HepG2 (cell line): Measurements from ENCODE around the gene SFI1. TPM values are rescaled to one million over a fixed set of nuclear protein-coding genes. Genes with fewer than 3 reads are reported as not detected.
A peak's percentile ranks its signal among the peaks of the same experiment; 100 is the strongest.

ENCODE experiments used
- AHR ChIP-seq: IDR thresholded peaks from 2 replicates; pipeline ENCODE4 v1.6.1; 2018; ENCODE audit warnings: missing genetic modification reagents, missing compliant biosample characterization
- ATAD3A ChIP-seq: sonication (generic); formaldehyde crosslinking; IDR thresholded peaks from 2 replicates; pipeline ENCODE4 v1.4.0; 2020; ENCODE audit warnings: missing genetic modification reagents
- CCAR2 ChIP-seq: fragments of 200-400 bp; formaldehyde crosslinking; optimal IDR thresholded peaks from 2 replicates; pipeline ENCODE3; 2018; ENCODE audit warnings: low read depth, mild to moderate bottlenecking, low read length, moderate library complexity
- EZH2 ChIP-seq: conservative IDR thresholded peaks from 2 replicates; pipeline ENCODE4 v1.6.1; 2012; ENCODE audit warnings: mild to moderate bottlenecking, low read depth, low read length, moderate library complexity
- FLYWCH1 ChIP-seq: sonication (generic); formaldehyde crosslinking; IDR thresholded peaks from 2 replicates; pipeline ENCODE4 v1.8.1; 2023; ENCODE audit warnings: mild to moderate bottlenecking, missing genetic modification reagents
- NBN ChIP-seq: fragments of 450-650 bp; conservative IDR thresholded peaks from 2 replicates; pipeline ENCODE4 v1.6.1; 2017
- RBAK ChIP-seq: sonication (generic); formaldehyde crosslinking; IDR thresholded peaks from 2 replicates; pipeline ENCODE4 v1.5.1; 2020; ENCODE audit warnings: mild to moderate bottlenecking, missing genetic modification reagents
- RXRA ChIP-seq: sonication (generic); formaldehyde crosslinking; IDR thresholded peaks from 2 replicates; pipeline ENCODE4 v1.5.1; 2020; ENCODE audit warnings: missing genetic modification reagents
- ZBTB4 ChIP-seq: sonication (generic); formaldehyde crosslinking; IDR thresholded peaks from 2 replicates; pipeline ENCODE4 v1.4.0; 2020; ENCODE audit warnings: missing genetic modification reagents, mild to moderate bottlenecking, borderline replicate concordance
- ZFP62 ChIP-seq: sonication (generic); formaldehyde crosslinking; IDR thresholded peaks from 2 replicates; pipeline ENCODE4 v1.4.0; 2020; ENCODE audit warnings: missing genetic modification reagents
- ZNF225 ChIP-seq: sonication (generic); formaldehyde crosslinking; IDR thresholded peaks from 2 replicates; pipeline ENCODE4 v1.4.0; 2020; ENCODE audit warnings: mild to moderate bottlenecking, missing genetic modification reagents
- ZNF414 ChIP-seq: sonication (generic); formaldehyde crosslinking; IDR thresholded peaks from 2 replicates; pipeline ENCODE4 v1.5.0; 2020; ENCODE audit warnings: missing genetic modification reagents
- ZNF670 ChIP-seq: sonication (generic); formaldehyde crosslinking; IDR thresholded peaks from 2 replicates; pipeline ENCODE4 v1.8.0; 2022; ENCODE audit warnings: mild to moderate bottlenecking, missing genetic modification reagents, borderline replicate concordance
- ZNF784 ChIP-seq: sonication (generic); formaldehyde crosslinking; IDR thresholded peaks from 2 replicates; pipeline ENCODE4 v1.5.1; 2020; ENCODE audit warnings: missing genetic modification reagents, mild to moderate bottlenecking, borderline replicate concordance
- polyA plus RNA-seq, 8 experiments: library from polyadenylated mRNA; depleted of rRNA in 3 of 8; stranded (reverse) in 7 of 8; unstranded in 1 of 8; fragments of >200 nt; fragmentation: Illumina TruSeq in 4 of 8; extraction: Trizol in 4 of 8; gene quantifications; 2 replicates each; pipeline versions ENCODE4 v1.2.1 to v1.2.3, GENCODE V29; 2011 to 2016; ENCODE audit warnings: low read depth in 4 of 8, missing spikeins in 1 of 8, mixed read lengths in 1 of 8; ENCODE audit not compliant: insufficient read depth in 1 of 8
- total RNA-seq, 5 experiments: library from RNA; depleted of rRNA; stranded (reverse); fragments of >200 nt; fragmentation: Illumina TruSeq; extraction: Trizol; gene quantifications; 2 replicates each; pipeline ENCODE4 v1.2.3, GENCODE V29; 2016; ENCODE audit warnings: low read depth in 1 of 5
- TF ChIP-seq, protein P1 (sequence below): sonication (generic); formaldehyde crosslinking; IDR thresholded peaks from 2 replicates; pipeline ENCODE4 v1.8.1; 2022; ENCODE audit warnings: mild to moderate bottlenecking, missing genetic modification reagents
- TF ChIP-seq, protein P2 (sequence below): sonication (generic); formaldehyde crosslinking; IDR thresholded peaks from 2 replicates; pipeline ENCODE4 v1.8.0; 2022; ENCODE audit warnings: mild to moderate bottlenecking, missing genetic modification reagents; ENCODE audit not compliant: insufficient replicate concordance
- TF ChIP-seq, protein P3 (sequence below): fragments of 450-650 bp; IDR thresholded peaks from 2 replicates; pipeline ENCODE4 v1.6.1; 2016
- TF ChIP-seq, protein P4 (sequence below): conservative IDR thresholded peaks from 2 replicates; pipeline ENCODE4 v1.6.1; 2018; ENCODE audit warnings: missing genetic modification reagents

Gene SFI1
- total and polyA plus RNA-seq, 2 of the 13 experiments (the other 11 are each of a cell fraction or from before 2014, with no cell fraction given) = 20.5 to 40.1 TPM

GRCh38 chr22:31489632-31490495 is 6.5 kb upstream of the SFI1 start, which contains the start of gene EIF4ENIF1 (continued):
- no peak for TF ChIP-seq ZBTB4 (CRISPR knock-in tag)
- no peak for TF ChIP-seq ZNF414 (CRISPR knock-in tag)
- TF ChIP-seq, protein P1, sequence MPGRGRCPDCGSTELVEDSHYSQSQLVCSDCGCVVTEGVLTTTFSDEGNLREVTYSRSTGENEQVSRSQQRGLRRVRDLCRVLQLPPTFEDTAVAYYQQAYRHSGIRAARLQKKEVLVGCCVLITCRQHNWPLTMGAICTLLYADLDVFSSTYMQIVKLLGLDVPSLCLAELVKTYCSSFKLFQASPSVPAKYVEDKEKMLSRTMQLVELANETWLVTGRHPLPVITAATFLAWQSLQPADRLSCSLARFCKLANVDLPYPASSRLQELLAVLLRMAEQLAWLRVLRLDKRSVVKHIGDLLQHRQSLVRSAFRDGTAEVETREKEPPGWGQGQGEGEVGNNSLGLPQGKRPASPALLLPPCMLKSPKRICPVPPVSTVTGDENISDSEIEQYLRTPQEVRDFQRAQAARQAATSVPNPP (CRISPR knock-in tag) = peak; percentile 79
- TF ChIP-seq FLYWCH1 = no peak
- TF ChIP-seq, protein P2, sequence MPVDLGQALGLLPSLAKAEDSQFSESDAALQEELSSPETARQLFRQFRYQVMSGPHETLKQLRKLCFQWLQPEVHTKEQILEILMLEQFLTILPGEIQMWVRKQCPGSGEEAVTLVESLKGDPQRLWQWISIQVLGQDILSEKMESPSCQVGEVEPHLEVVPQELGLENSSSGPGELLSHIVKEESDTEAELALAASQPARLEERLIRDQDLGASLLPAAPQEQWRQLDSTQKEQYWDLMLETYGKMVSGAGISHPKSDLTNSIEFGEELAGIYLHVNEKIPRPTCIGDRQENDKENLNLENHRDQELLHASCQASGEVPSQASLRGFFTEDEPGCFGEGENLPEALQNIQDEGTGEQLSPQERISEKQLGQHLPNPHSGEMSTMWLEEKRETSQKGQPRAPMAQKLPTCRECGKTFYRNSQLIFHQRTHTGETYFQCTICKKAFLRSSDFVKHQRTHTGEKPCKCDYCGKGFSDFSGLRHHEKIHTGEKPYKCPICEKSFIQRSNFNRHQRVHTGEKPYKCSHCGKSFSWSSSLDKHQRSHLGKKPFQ (CRISPR knock-in tag) = peak; percentile 59
- no peak for TF ChIP-seq CCAR2
- TF ChIP-seq ZNF784 (CRISPR knock-in tag) = 0 out of 2 replicates have a peak, but pooled peaks have one; percentile 34
- TF ChIP-seq RBAK (CRISPR knock-in tag) = no peak
- TF ChIP-seq RXRA (CRISPR knock-in tag) = no peak
- TF ChIP-seq ZFP62 (CRISPR knock-in tag) = no peak
- no peak for TF ChIP-seq ZNF225 (CRISPR knock-in tag)
- TF ChIP-seq, protein P3, sequence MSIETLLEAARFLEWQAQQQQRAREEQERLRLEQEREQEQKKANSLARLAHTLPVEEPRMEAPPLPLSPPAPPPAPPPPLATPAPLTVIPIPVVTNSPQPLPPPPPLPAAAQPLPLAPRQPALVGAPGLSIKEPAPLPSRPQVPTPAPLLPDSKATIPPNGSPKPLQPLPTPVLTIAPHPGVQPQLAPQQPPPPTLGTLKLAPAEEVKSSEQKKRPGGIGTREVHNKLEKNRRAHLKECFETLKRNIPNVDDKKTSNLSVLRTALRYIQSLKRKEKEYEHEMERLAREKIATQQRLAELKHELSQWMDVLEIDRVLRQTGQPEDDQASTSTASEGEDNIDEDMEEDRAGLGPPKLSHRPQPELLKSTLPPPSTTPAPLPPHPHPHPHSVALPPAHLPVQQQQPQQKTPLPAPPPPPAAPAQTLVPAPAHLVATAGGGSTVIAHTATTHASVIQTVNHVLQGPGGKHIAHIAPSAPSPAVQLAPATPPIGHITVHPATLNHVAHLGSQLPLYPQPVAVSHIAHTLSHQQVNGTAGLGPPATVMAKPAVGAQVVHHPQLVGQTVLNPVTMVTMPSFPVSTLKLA = peak; percentile 42
- TF ChIP-seq ZNF670 (CRISPR knock-in tag) = no peak
- TF ChIP-seq EZH2 = no peak
- no peak for TF ChIP-seq AHR (CRISPR knock-in tag)
- no peak for TF ChIP-seq NBN
- TF ChIP-seq, protein P4, sequence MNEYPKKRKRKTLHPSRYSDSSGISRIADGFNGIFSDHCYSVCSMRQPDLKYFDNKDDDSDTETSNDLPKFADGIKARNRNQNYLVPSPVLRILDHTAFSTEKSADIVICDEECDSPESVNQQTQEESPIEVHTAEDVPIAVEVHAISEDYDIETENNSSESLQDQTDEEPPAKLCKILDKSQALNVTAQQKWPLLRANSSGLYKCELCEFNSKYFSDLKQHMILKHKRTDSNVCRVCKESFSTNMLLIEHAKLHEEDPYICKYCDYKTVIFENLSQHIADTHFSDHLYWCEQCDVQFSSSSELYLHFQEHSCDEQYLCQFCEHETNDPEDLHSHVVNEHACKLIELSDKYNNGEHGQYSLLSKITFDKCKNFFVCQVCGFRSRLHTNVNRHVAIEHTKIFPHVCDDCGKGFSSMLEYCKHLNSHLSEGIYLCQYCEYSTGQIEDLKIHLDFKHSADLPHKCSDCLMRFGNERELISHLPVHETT (CRISPR knock-in tag) = no peak
- TF ChIP-seq ATAD3A (CRISPR knock-in tag) = no peak
